Measurements from ENCODE around the gene BBS12.

Gene BBS12

GRCh38 chr4:122692641-122693520 is 39.6 kb upstream of the BBS12 start:
- TF ChIP-seq CTCF (IDR thresholded peaks at IDR 0.05; ENCODE audit: extremely low read depth, missing control alignments) = no peak
- no peak for DNase-seq (ENCODE audit: low spot score)

- DNase-seq (ENCODE audit: low spot score) = no peak
- TF ChIP-seq CTCF (IDR thresholded peaks at IDR 0.05; ENCODE audit: extremely low read depth, missing control alignments) = no peak
Observed at GRCh38 chr4:122695226-122695625, 37.3 kb upstream of the BBS12 start.

GRCh38 chr4:122700178-122700725 is 32.3 kb upstream of the BBS12 start:
- no peak for TF ChIP-seq CTCF (IDR thresholded peaks at IDR 0.05; ENCODE audit: extremely low read depth, missing control alignments)
- no peak for DNase-seq (ENCODE audit: low spot score)

- no peak for TF ChIP-seq CTCF (IDR thresholded peaks at IDR 0.05; ENCODE audit: extremely low read depth, missing control alignments)
- DNase-seq (ENCODE audit: low spot score) = no peak
Observed at GRCh38 chr4:122701061-122701460, 31.4 kb upstream of the BBS12 start.

- TF ChIP-seq CTCF (IDR thresholded peaks at IDR 0.05; ENCODE audit: extremely low read depth, missing control alignments) = no peak
- DNase-seq (ENCODE audit: low spot score) = no peak
Observed at GRCh38 chr4:122701965-122702364, 30.5 kb upstream of the BBS12 start.

GRCh38 chr4:122702939-122703338 is 29.6 kb upstream of the BBS12 start:
- no peak for DNase-seq (ENCODE audit: low spot score)
- TF ChIP-seq CTCF (IDR thresholded peaks at IDR 0.05; ENCODE audit: extremely low read depth, missing control alignments) = no peak

- TF ChIP-seq CTCF (IDR thresholded peaks at IDR 0.05; ENCODE audit: extremely low read depth, missing control alignments) = no peak
- DNase-seq (ENCODE audit: low spot score) = no peak
Observed at GRCh38 chr4:122703868-122704267, 28.6 kb upstream of the BBS12 start.

Data from GM20000 (cell line).